Activated CD8-positive, alpha-beta memory T cell treated with anti-CD3 and anti-CD28 coated beads for 36 hours (primary cell): ENCODE measurements around the gene SLC22A3. TPM values are rescaled to one million over a fixed set of nuclear protein-coding genes. Genes with fewer than 3 reads are reported as not detected.

ENCODE experiments used
- CTCF ChIA-PET: fragments of 350-600 bp; sonication (Branson Sonifier 250); formaldehyde crosslinking; loops from one replicate; lab custom pipeline; 2021; ENCODE audit warnings: antibody characterized with exemption; lab: Charles Lee
- POLR2A ChIA-PET: fragments of 350-600 bp; sonication (Branson Sonifier 250); formaldehyde crosslinking; loops from one replicate; lab custom pipeline; 2021; ENCODE audit warnings: antibody characterized with exemption; lab: Charles Lee
- total RNA-seq, 2 experiments: library from RNA; stranded (reverse); gene quantifications; one replicate each; pipeline ENCODE4 v1.2.3, GENCODE V29; 2021

Gene SLC22A3
- total RNA-seq, 2 experiments from 2014 or later = not detected

- ChIA-PET POLR2A (no interaction called here), CTCF (no interaction called here)
Observed at GRCh38 chr6:160393891-160394653, 45.9 kb downstream of the SLC22A3 start.

- POLR2A ChIA-PET = no interaction called here
- CTCF ChIA-PET = no interaction called here
Observed at GRCh38 chr6:160394654-160395035, 46.5 kb downstream of the SLC22A3 start.

GRCh38 chr6:160395187-160395586, 47.0 kb downstream of the SLC22A3 start:
- CTCF ChIA-PET = no interaction called here
- POLR2A ChIA-PET = no interaction called here

GRCh38 chr6:160396292-160396691, 48.1 kb downstream of the SLC22A3 start:
- POLR2A ChIA-PET = no interaction called here

GRCh38 chr6:160398674-160399271, 50.6 kb downstream of the SLC22A3 start:
- POLR2A ChIA-PET = no interaction called here
- CTCF ChIA-PET = no interaction called here

More at GRCh38 chr6:160396292-160396691, 48.1 kb downstream of the SLC22A3 start:
- CTCF ChIA-PET = no interaction called here

- POLR2A ChIA-PET = no interaction called here
- CTCF ChIA-PET = no interaction called here
Observed at GRCh38 chr6:160400446-160400845, 52.3 kb downstream of the SLC22A3 start.

- ChIA-PET POLR2A (no interaction called here), CTCF (no interaction called here)
Observed at GRCh38 chr6:160408528-160408927, 60.4 kb downstream of the SLC22A3 start.

- POLR2A ChIA-PET = no interaction called here
Observed at GRCh38 chr6:160412993-160413392, 64.8 kb downstream of the SLC22A3 start.

GRCh38 chr6:160417146-160417545, 69.0 kb downstream of the SLC22A3 start:
- ChIA-PET CTCF (no interaction called here), POLR2A (no interaction called here)

More at GRCh38 chr6:160412993-160413392, 64.8 kb downstream of the SLC22A3 start:
- CTCF ChIA-PET = no interaction called here

GRCh38 chr6:160417550-160417949, 69.4 kb downstream of the SLC22A3 start:
- ChIA-PET CTCF (interaction anchor here (1.1 kb wide), 1 partner anchor 439 kb away, joined by 3 read pairs; no protein-coding TSS in a partner anchor), POLR2A (no interaction called here)

GRCh38 chr6:160418370-160418769, 70.2 kb downstream of the SLC22A3 start:
- ChIA-PET POLR2A (no interaction called here), CTCF (interaction anchor here (1.1 kb wide), 1 partner anchor 440 kb away, joined by 3 read pairs; no protein-coding TSS in a partner anchor)

GRCh38 chr6:160419488-160419887, 71.3 kb downstream of the SLC22A3 start:
- POLR2A ChIA-PET = no interaction called here
- CTCF ChIA-PET = no interaction called here

- ChIA-PET CTCF (no interaction called here), POLR2A (no interaction called here)
Observed at GRCh38 chr6:160420253-160420968, 72.2 kb downstream of the SLC22A3 start.

GRCh38 chr6:160420969-160421556, 72.9 kb downstream of the SLC22A3 start:
- ChIA-PET CTCF (no interaction called here), POLR2A (no interaction called here)

GRCh38 chr6:160421854-160422253, 73.7 kb downstream of the SLC22A3 start:
- ChIA-PET CTCF (no interaction called here), POLR2A (no interaction called here)

- POLR2A ChIA-PET = no interaction called here
- CTCF ChIA-PET = no interaction called here
Observed at GRCh38 chr6:160424256-160424655, 76.1 kb downstream of the SLC22A3 start.

- POLR2A ChIA-PET = no interaction called here
- CTCF ChIA-PET = no interaction called here
Observed at GRCh38 chr6:160426136-160426535, 78.0 kb downstream of the SLC22A3 start.

- CTCF ChIA-PET = no interaction called here
- POLR2A ChIA-PET = no interaction called here
Observed at GRCh38 chr6:160427312-160428068, 79.3 kb downstream of the SLC22A3 start.

GRCh38 chr6:160428069-160428430, 79.9 kb downstream of the SLC22A3 start:
- ChIA-PET POLR2A (no interaction called here), CTCF (no interaction called here)
